ENCODE measurements around the gene CD82.
A peak's percentile ranks its signal among the peaks of the same experiment; 100 is the strongest.
"Not testable (repeated sequence)": the region's sequence is repeated elsewhere in the genome, so short reads cannot be mapped to it uniquely, and the experiment has no call there.

The CD82 gene

GRCh38 chr11:44537679-44538078 is 27.8 kb upstream of the CD82 start:
- ChIA-PET CTCF (interaction anchor here (0.8 to 8.8 kb wide), 12 partner anchors 13 to 444 kb away, joined by 3 to 166 read pairs (median 10); partner anchors contain the start of gene EXT2), POLR2A (no interaction called here)
- DNase-seq (ENCODE audit: low read depth, low spot score) = no peak
- TF ChIP-seq, protein P1, sequence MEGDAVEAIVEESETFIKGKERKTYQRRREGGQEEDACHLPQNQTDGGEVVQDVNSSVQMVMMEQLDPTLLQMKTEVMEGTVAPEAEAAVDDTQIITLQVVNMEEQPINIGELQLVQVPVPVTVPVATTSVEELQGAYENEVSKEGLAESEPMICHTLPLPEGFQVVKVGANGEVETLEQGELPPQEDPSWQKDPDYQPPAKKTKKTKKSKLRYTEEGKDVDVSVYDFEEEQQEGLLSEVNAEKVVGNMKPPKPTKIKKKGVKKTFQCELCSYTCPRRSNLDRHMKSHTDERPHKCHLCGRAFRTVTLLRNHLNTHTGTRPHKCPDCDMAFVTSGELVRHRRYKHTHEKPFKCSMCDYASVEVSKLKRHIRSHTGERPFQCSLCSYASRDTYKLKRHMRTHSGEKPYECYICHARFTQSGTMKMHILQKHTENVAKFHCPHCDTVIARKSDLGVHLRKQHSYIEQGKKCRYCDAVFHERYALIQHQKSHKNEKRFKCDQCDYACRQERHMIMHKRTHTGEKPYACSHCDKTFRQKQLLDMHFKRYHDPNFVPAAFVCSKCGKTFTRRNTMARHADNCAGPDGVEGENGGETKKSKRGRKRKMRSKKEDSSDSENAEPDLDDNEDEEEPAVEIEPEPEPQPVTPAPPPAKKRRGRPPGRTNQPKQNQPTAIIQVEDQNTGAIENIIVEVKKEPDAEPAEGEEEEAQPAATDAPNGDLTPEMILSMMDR (IDR thresholded peaks at IDR 0.05; ENCODE audit: insufficient read depth, low read length, missing control alignments) = no peak
- no peak overlapping the region for H3K4me3 ChIP-seq (ENCODE audit: low read depth, low read length)

DNA sequence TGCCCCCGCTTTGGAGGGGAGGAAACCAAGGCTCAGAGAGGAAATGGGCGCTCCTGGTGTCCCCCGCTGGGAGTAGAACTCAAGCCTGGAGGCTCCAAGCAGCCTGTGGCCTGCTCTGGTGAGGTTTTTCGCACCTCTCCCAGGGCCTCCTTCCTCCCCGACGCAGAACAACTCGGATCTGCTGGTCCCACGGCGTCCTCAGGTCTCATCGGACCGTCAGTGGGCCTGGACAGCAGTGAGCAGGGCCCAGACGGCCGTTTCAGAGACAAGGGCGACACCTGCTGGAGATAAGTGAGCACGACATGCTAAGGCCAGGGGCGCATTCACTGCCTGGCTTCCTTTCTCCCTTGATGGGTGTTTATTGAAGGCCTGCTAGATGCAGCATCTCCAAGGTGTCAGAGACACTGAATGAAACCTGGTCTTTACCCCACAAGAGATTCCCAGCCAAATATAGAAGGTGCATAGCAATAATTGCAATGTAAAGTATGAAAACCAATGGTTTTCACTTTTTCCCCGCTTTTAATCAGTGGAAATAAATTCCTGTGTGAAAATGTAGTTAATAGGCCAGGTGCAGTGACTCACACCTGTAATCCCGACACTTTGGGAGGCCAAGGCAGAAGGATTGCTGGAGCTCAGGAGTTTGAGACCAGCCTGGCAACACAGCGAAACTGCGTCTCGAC is 26.9 kb upstream of the CD82 start:
- TF ChIP-seq, protein P1 (IDR thresholded peaks at IDR 0.05; ENCODE audit: insufficient read depth, low read length, missing control alignments) = peak; percentile 95
- CTCF ChIA-PET = interaction anchor here (0.6 to 8.8 kb wide), 31 partner anchors 9 to 1535 kb away, joined by 3 to 166 read pairs (median 5); partner anchors contain the start of gene EXT2
- POLR2A ChIA-PET = no interaction called here
- no peak overlapping the region for H3K4me3 ChIP-seq (ENCODE audit: low read depth, low read length)
- no peak for DNase-seq (ENCODE audit: low read depth, low spot score)

- CTCF ChIA-PET = interaction anchor here (0.5 to 8.8 kb wide), 28 partner anchors 10 to 453 kb away, joined by 3 to 166 read pairs (median 5); partner anchors contain the start of gene EXT2
- TF ChIP-seq, protein P1 (IDR thresholded peaks at IDR 0.05; ENCODE audit: insufficient read depth, low read length, missing control alignments) = no peak
- POLR2A ChIA-PET = no interaction called here
- DNase-seq (ENCODE audit: low read depth, low spot score) = no peak
- H3K4me3 ChIP-seq (ENCODE audit: low read depth, low read length) = no peak overlapping the region
These were observed 25.5 kb upstream of the CD82 start for GRCh38 chr11:44539971-44540370.

- TF ChIP-seq, protein P1 (IDR thresholded peaks at IDR 0.05; ENCODE audit: insufficient read depth, low read length, missing control alignments) = no peak
- ChIA-PET CTCF (interaction anchor here (0.6 to 8.8 kb wide), 15 partner anchors 9 to 454 kb away, joined by 3 to 166 read pairs (median 6); partner anchors contain the start of gene EXT2), POLR2A (no interaction called here)
- DNase-seq (ENCODE audit: low read depth, low spot score) = no peak
- H3K4me3 ChIP-seq (ENCODE audit: low read depth, low read length) = no peak overlapping the region
These were observed 24.8 kb upstream of the CD82 start for GRCh38 chr11:44540667-44541066.

DNA sequence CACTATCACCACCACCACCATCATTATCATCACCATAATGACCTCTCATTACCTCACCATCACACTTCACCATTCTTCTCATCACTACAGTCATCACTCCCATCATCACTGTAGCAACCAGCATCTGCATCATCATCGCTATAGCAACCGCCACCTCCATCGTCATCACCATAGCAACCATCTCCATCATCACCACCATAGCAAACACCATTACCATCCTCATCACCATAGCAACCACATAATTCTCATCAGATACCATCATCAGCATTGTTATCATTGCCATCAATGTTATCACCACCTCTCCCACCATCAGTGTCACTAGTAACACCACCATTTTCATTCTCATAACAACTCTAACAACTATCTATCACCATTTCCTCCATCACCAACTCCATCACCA is 23.1 kb upstream of the CD82 start:
- CTCF ChIA-PET = interaction anchor here (1.0 to 8.8 kb wide), 3 partner anchors 13 to 449 kb away, joined by 3 to 166 read pairs (median 93); partner anchors contain the start of gene EXT2
- POLR2A ChIA-PET = no interaction called here
- TF ChIP-seq, protein P1 (IDR thresholded peaks at IDR 0.05; ENCODE audit: insufficient read depth, low read length, missing control alignments) = no peak
- H3K4me3 ChIP-seq (ENCODE audit: low read depth, low read length) = no peak overlapping the region
- DNase-seq (ENCODE audit: low read depth, low spot score) = no peak

DNA sequence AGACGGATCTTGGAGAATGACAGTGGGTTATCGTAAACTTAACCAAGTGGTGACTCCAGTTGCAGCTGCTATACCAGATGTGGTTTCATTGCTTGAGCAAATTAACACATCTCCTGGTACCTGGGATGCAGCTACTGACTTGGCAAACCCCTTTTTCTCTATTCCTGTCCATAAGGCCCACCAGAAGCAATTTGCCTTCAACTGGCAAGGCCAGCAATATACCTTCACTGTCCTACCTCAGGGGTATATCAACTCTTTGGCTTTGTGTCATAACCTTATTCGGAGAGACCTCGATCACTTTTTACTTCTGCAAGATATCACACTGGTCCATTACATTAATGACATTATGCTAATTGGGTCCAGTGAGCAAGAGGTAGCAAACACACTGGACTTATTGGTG is 18.5 kb upstream of the CD82 start:
- POLR2A ChIA-PET = not testable (repeated sequence)
- CTCF ChIA-PET = interaction anchor here (1.1 kb wide), 1 partner anchor 10 kb away, joined by 3 read pairs; no protein-coding TSS in a partner anchor

DNA sequence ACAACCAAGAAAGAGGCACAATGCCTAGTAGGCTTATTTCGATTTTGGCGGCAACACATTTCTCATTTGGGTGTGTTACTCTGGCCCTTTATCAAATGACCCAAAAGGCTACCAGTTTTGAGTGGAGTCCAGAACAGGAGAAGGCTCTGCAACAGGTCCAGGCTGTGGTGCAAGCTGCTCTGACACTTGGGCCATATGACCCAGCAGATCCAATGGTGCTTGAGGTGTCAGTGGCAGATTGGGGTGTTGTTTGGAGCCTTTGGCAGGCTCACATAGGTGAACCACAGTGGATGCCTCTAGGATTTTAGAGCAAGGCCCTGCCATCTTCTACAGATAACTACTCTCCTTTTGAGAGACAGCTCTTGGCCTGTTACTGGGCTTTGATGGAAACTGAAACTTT is 17.9 kb upstream of the CD82 start:
- H3K4me3 ChIP-seq (ENCODE audit: low read depth, low read length); CTCF ChIA-PET; DNase-seq (ENCODE audit: low read depth, low spot score); POLR2A ChIA-PET: not testable (repeated sequence)

More for the DNA sequence above, 18.5 kb upstream of the CD82 start:
- DNase-seq (ENCODE audit: low read depth, low spot score); H3K4me3 ChIP-seq (ENCODE audit: low read depth, low read length): not testable (repeated sequence)
